A549 (cell line): Measurements from ENCODE around the gene ALCAM.

ENCODE experiments used
- POLR2A ChIP-seq: IDR thresholded peaks from 2 replicates; pipeline ENCODE4 v1.6.1; 2012; ENCODE audit warnings: mild to moderate bottlenecking, low read length
- ZNF302 ChIP-seq: fragments of 250-450 bp; sonication (Bioruptor Pico); IDR thresholded peaks from 2 replicates; pipeline ENCODE4 v1.9.0; 2021; ENCODE audit warnings: inconsistent platforms, mild to moderate bottlenecking, moderate library complexity
- TF ChIP-seq, protein P1 (sequence below): fragments of >200 bp; sonication (Bioruptor Twin); formaldehyde crosslinking; IDR thresholded peaks from 3 replicates; pipeline ENCODE4 v1.5.1; 2016
- TF ChIP-seq, protein P2 (sequence below): IDR thresholded peaks from 2 replicates; pipeline ENCODE4 v1.6.1; 2012

DNA sequence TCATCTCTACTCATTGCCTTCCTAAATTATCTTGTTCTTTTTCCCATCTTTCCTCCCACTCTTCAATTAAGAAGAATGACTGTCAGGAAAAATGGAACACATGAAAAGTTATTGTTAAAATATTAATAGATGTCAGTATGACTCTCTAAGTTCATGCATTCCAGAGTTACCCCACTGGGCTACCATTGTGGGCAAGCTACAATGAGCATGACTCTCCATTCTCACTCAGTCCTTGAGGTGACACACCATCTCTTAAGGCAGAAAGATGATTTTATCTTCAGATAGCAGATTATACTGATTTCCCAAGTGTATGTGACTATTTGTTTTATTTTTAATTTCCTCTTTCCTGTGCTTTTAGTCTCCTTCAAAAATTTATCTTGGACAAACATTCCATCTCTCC lies 144.3 kb downstream of the ALCAM start:
- no peak for TF ChIP-seq ZNF302
- TF ChIP-seq, protein P1, sequence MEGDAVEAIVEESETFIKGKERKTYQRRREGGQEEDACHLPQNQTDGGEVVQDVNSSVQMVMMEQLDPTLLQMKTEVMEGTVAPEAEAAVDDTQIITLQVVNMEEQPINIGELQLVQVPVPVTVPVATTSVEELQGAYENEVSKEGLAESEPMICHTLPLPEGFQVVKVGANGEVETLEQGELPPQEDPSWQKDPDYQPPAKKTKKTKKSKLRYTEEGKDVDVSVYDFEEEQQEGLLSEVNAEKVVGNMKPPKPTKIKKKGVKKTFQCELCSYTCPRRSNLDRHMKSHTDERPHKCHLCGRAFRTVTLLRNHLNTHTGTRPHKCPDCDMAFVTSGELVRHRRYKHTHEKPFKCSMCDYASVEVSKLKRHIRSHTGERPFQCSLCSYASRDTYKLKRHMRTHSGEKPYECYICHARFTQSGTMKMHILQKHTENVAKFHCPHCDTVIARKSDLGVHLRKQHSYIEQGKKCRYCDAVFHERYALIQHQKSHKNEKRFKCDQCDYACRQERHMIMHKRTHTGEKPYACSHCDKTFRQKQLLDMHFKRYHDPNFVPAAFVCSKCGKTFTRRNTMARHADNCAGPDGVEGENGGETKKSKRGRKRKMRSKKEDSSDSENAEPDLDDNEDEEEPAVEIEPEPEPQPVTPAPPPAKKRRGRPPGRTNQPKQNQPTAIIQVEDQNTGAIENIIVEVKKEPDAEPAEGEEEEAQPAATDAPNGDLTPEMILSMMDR: no peak
- TF ChIP-seq POLR2A: no peak
- TF ChIP-seq, protein P2, sequence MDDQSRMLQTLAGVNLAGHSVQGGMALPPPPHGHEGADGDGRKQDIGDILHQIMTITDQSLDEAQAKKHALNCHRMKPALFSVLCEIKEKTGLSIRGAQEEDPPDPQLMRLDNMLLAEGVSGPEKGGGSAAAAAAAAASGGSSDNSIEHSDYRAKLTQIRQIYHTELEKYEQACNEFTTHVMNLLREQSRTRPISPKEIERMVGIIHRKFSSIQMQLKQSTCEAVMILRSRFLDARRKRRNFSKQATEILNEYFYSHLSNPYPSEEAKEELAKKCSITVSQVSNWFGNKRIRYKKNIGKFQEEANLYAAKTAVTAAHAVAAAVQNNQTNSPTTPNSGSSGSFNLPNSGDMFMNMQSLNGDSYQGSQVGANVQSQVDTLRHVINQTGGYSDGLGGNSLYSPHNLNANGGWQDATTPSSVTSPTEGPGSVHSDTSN: no peak
